Activated CD8-positive, alpha-beta T cell treated with anti-CD3 and anti-CD28 coated beads, Interleukin-2, amount 10 ng/mL, durations not matched to agents 7 days and 5 days (primary cell): Measurements from ENCODE around the gene SHBG. TPM values are rescaled to one million over a fixed set of nuclear protein-coding genes. Genes with fewer than 3 reads are reported as not detected.
A peak's percentile ranks its signal among the peaks of the same experiment; 100 is the strongest.
"Not testable (repeated sequence)": the region's sequence is repeated elsewhere in the genome, so short reads cannot be mapped to it uniquely, and the experiment has no call there.

Experiments
- ATAC-seq: fragments of 150-1000 bp; cut with Tn5 transposase; one replicate; pipeline ENCODE4 v1.10.0; 2021; ENCODE audit warnings: moderate library complexity
- CTCF ChIA-PET: fragments of 350-600 bp; sonication (Branson Sonifier 250); formaldehyde crosslinking; loops from one replicate; lab custom pipeline; 2021; ENCODE audit warnings: antibody characterized with exemption; lab: Charles Lee
- POLR2A ChIA-PET: fragments of 350-600 bp; sonication (Branson Sonifier 250); formaldehyde crosslinking; loops from one replicate; lab custom pipeline; 2021; ENCODE audit warnings: antibody characterized with exemption; lab: Charles Lee
- DNase-seq: peaks from one replicate; pipeline ENCODE4 v3.0.0-alpha.2; 2020
- H3K27ac Mint-ChIP-seq: one replicate; pipeline ENCODE4 v1.8.0; 2021; ENCODE audit warnings: mild to moderate bottlenecking, mixed read lengths
- H3K27me3 Mint-ChIP-seq: one replicate; pipeline ENCODE4 v1.8.0; 2021; ENCODE audit warnings: low read depth, mixed read lengths
- H3K36me3 Mint-ChIP-seq: one replicate; pipeline ENCODE4 v1.8.0; 2021; ENCODE audit warnings: low read depth, mixed read lengths
- H3K4me1 Mint-ChIP-seq: one replicate; pipeline ENCODE4 v1.8.0; 2021; ENCODE audit warnings: low read depth, mixed read lengths
- H3K4me3 Mint-ChIP-seq: one replicate; pipeline ENCODE4 v1.8.0; 2021; ENCODE audit warnings: mild to moderate bottlenecking, mixed read lengths
- H3K9me3 Mint-ChIP-seq: one replicate; pipeline ENCODE4 v1.8.0; 2022; ENCODE audit warnings: mixed read lengths; ENCODE audit not compliant: insufficient read depth
- total RNA-seq, 2 experiments: library from RNA; stranded (reverse); gene quantifications; one replicate each; pipeline ENCODE4 v1.2.3, GENCODE V29; 2021

SHBG gene
- total RNA-seq, 2 experiments from 2014 or later = not detected

GRCh38 chr17:7613769-7614424, 16.0 kb upstream of the SHBG start:
- POLR2A ChIA-PET = interaction anchor here (0.6 to 4.4 kb wide), 5 partner anchors 29 to 130 kb away, joined by 3 to 50 read pairs (median 3); partner anchors contain the start of genes MPDU1, POLR2A, TP53 and WRAP53
- Mint-ChIP-seq H3K27me3 (peaks cover 2% of the 10 kb centered on the region), H3K27ac (peak overlapping the region; percentile 84), H3K9me3 (no peaks in the 10 kb centered on the region), H3K4me1 (peaks cover 25% of the 10 kb centered on the region), H3K4me3 (peak overlapping the region; percentile 81), H3K36me3 (peaks cover 21% of the 10 kb centered on the region)
- DNase-seq (no peak), ATAC-seq (no peak)
- CTCF ChIA-PET = interaction anchor here (0.8 to 3.2 kb wide), 10 partner anchors 10 to 568 kb away, joined by 3 to 47 read pairs (median 4); partner anchors contain the start of genes ATP1B2, MPDU1, TP53 and WRAP53

- Mint-ChIP-seq H3K4me3 (peak within 1 kb of the TSS; percentile 83), H3K4me1 (peaks cover 25% of the 10 kb centered on the region), H3K27ac (peak within 1 kb of the TSS; percentile 85), H3K9me3 (no peaks in the 10 kb centered on the region), H3K36me3 (peaks cover 21% of the 10 kb centered on the region), H3K27me3 (peaks cover 2% of the 10 kb centered on the region)
- ChIA-PET CTCF (interaction anchor here (0.5 to 3.2 kb wide), 19 partner anchors 10 to 569 kb away, joined by 3 to 47 read pairs (median 4); partner anchors contain the start of genes MPDU1, SAT2, SENP3 and SHBG), POLR2A (interaction anchor here (0.6 to 4.4 kb wide), 8 partner anchors 13 to 72 kb away, joined by 3 to 50 read pairs (median 3); partner anchors contain the start of genes MPDU1, SAT2, TP53 and WRAP53)
- ATAC-seq (peak; percentile 97), DNase-seq (peak; percentile 100)
Measured at GRCh38 chr17:7614425-7615264, 15.3 kb upstream of the SHBG start, which contains the start of gene FXR2. FXR2 (minus strand) TSS chr17:7614897; CDS start chr17:7614532, 365 bp downstream.

DNA sequence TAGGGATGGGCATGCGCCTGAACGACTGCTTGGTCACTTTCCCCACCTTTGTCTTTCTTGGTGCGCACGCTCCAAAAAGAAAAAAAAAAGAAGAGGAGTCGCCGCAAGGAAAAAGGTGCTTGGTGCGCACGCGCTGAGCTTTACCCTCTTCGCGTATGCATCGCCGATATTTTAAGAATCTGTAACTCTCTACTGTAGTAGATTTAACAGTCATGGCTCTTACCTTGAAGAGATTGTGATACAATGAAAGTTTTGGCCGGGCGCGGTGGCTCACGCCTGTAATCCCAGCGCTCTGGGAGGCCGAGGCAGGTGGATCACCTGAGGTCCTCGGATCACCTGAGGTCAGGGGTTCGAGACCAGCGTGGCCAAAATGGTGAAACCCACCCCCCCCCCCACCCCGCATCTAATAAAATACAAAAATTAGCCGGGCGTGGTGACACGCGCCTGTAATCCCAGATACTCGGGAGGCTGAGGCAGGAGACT, 14.6 kb upstream of the SHBG start:
- no peak for ATAC-seq

DNA sequence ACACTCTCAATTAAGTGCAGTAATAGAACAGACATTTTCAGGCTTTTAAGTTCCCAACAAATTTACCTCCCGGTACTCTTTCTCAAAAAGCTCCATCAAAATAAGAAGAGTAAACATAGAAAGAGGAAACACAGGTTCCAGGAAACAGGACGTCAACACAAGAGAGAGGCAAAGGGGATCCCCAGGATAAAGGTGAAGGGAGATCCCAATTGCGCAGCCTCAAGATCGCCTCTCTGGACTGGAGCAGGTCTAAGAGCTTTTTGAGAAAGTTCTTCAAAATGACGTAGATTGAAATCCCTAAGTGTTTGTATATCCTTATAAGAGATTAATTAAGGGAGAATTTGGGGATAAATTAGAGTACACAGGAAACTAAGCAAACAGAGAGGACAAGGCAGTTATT, 11.3 kb upstream of the SHBG start:
- Mint-ChIP-seq H3K36me3 (peaks cover 2% of the 10 kb centered on the region), H3K4me3 (no peak overlapping the region), H3K27me3 (peaks cover 2% of the 10 kb centered on the region), H3K4me1 (peaks cover 5% of the 10 kb centered on the region), H3K27ac (no peak overlapping the region), H3K9me3 (no peaks in the 10 kb centered on the region)
- CTCF ChIA-PET = interaction anchor here (1.3 kb wide), 1 partner anchor 10 kb away, joined by 4 read pairs; no protein-coding TSS in a partner anchor
- DNase-seq (no peak), ATAC-seq (no peak)
- POLR2A ChIA-PET = no interaction called here

More for the DNA sequence above, 14.6 kb upstream of the SHBG start:
- ChIA-PET POLR2A (interaction anchor here (0.6 to 4.4 kb wide), 6 partner anchors 13 to 72 kb away, joined by 3 to 50 read pairs (median 3); partner anchors contain the start of genes SAT2, TP53 and WRAP53), CTCF (interaction anchor here (0.7 to 3.2 kb wide), 14 partner anchors 13 to 570 kb away, joined by 3 to 47 read pairs (median 4); partner anchors contain the start of genes MPDU1, SAT2, SENP3 and SHBG)
- H3K4me1 Mint-ChIP-seq = peaks cover 25% of the 10 kb centered on the region
- peak overlapping the region; percentile 83 for H3K4me3 Mint-ChIP-seq
- peak overlapping the region; percentile 85 for H3K27ac Mint-ChIP-seq
- H3K27me3 Mint-ChIP-seq = peaks cover 2% of the 10 kb centered on the region
- H3K9me3 Mint-ChIP-seq = no peaks in the 10 kb centered on the region
- peaks cover 20% of the 10 kb centered on the region for H3K36me3 Mint-ChIP-seq
- no peak for DNase-seq

- DNase-seq = no peak
- CTCF ChIA-PET = no interaction called here
- no peak overlapping the region for H3K27ac Mint-ChIP-seq
- no peak overlapping the region for H3K4me3 Mint-ChIP-seq
- POLR2A ChIA-PET = interaction anchor here (1.1 kb wide), 1 partner anchor 66 kb away, joined by 3 read pairs; no protein-coding TSS in a partner anchor
- H3K9me3 Mint-ChIP-seq = no peaks in the 10 kb centered on the region
- H3K27me3 Mint-ChIP-seq = peaks cover 2% of the 10 kb centered on the region
- H3K36me3 Mint-ChIP-seq = no peaks in the 10 kb centered on the region
- ATAC-seq = no peak
- H3K4me1 Mint-ChIP-seq = no peaks in the 10 kb centered on the region
Measured at GRCh38 chr17:7620835-7621234, 9.1 kb upstream of the SHBG start.

- no peak overlapping the region for H3K27ac Mint-ChIP-seq
- H3K4me1 Mint-ChIP-seq = peaks cover 13% of the 10 kb centered on the region
- H3K9me3 Mint-ChIP-seq = no peaks in the 10 kb centered on the region
- ChIA-PET CTCF (interaction anchor here (1.2 to 5.9 kb wide), 2 partner anchors 9 to 63 kb away, joined by 3 to 49 read pairs; partner anchors contain the start of genes TP53 and WRAP53), POLR2A (no interaction called here)
- ATAC-seq (no peak), DNase-seq (no peak)
- H3K4me3 Mint-ChIP-seq = no peak overlapping the region
- peaks cover 5% of the 10 kb centered on the region for H3K36me3 Mint-ChIP-seq
- peaks cover 2% of the 10 kb centered on the region for H3K27me3 Mint-ChIP-seq
Measured at GRCh38 chr17:7623661-7624060, 6.3 kb upstream of the SHBG start.

DNA sequence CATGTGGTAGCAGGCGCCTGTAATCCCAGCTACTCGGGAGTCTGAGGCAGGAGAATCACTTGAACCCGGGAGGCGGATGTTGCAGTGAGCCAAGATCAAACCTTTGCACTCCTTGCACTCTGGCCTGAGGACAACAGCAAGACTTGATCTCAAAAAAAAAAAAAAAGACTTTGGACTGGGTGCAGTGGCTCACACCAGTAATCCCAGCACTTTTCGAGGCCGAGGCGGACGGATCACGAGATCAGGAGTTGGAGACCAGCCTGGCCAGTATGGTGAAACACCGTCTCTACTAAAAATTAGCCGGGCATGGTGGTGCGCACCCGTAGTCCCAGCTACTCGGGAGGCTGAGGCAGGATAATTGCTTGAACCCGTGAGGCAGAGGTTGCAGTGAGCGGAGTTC, 4.2 kb upstream of the SHBG start:
- not testable (repeated sequence) for ATAC-seq, H3K27ac Mint-ChIP-seq, DNase-seq, H3K36me3 Mint-ChIP-seq, H3K27me3 Mint-ChIP-seq, H3K4me3 Mint-ChIP-seq, H3K9me3 Mint-ChIP-seq
- H3K4me1 Mint-ChIP-seq = peaks cover 13% of the 10 kb centered on the region
- ChIA-PET POLR2A (interaction anchor here (0.6 to 9.6 kb wide), 2 partner anchors 61 to 312 kb away, joined by 3 to 101 read pairs; partner anchors contain the start of genes TP53 and WRAP53), CTCF (interaction anchor here (5.9 kb wide), 1 partner anchor 61 kb away, joined by 49 read pairs; the partner anchor contains the start of genes TP53 and WRAP53)

DNA sequence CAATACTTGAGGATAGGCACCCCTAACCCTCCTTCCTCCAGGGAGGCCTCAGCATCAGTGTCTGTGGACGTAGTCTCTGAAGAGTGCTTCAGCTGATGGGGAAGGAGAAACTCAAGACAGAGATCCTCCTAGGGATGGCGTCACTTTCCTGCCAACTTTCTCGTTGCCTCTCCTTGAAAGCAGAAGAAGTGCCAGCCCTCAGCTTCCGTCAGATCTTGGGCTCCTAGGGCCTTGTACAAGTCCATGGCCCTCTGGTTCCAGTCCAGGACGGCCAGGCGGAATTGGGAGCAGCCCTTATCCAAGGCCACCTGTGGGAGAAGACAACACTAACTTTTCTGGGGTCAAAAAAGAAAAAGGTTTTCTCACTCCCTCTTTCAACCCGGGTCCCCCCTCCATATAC, 3.6 kb upstream of the SHBG start:
- POLR2A ChIA-PET = interaction anchor here (0.6 to 9.6 kb wide), 2 partner anchors 61 to 313 kb away, joined by 3 to 101 read pairs; partner anchors contain the start of genes TP53 and WRAP53
- Mint-ChIP-seq H3K4me1 (peaks cover 13% of the 10 kb centered on the region), H3K27ac (no peak overlapping the region), H3K36me3 (peaks cover 5% of the 10 kb centered on the region), H3K4me3 (peak overlapping the region; percentile 89), H3K27me3 (no peaks in the 10 kb centered on the region), H3K9me3 (no peaks in the 10 kb centered on the region)
- DNase-seq (no peak), ATAC-seq (no peak)
- CTCF ChIA-PET = interaction anchor here (1.2 to 5.9 kb wide), 4 partner anchors 24 to 66 kb away, joined by 3 to 49 read pairs (median 4); partner anchors contain the start of genes TP53 and WRAP53

DNA sequence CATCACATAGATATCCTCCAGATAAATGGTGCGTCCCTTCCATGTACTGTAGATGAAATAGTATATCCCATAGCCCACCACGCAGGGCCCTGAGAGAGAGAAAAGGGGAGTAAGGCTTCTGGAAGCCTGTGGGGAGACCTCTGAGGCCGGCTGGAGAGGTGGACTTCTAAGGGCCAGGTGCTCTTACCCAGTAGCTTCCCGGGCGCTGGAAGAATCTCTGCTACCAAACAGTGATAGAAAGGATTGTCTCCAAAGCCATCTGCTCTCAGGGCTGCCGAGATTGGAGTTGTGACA, 3.0 kb upstream of the SHBG start:
- Mint-ChIP-seq H3K4me3 (peak overlapping the region; percentile 89), H3K4me1 (peaks cover 13% of the 10 kb centered on the region), H3K27ac (peak overlapping the region; percentile 75), H3K27me3 (no peaks in the 10 kb centered on the region), H3K9me3 (no peaks in the 10 kb centered on the region), H3K36me3 (peaks cover 5% of the 10 kb centered on the region)
- DNase-seq (no peak), ATAC-seq (no peak)
- CTCF ChIA-PET = interaction anchor here (0.6 to 5.9 kb wide), 7 partner anchors 15 to 190 kb away, joined by 3 to 49 read pairs (median 3); partner anchors contain the start of genes MPDU1, TP53 and WRAP53
- POLR2A ChIA-PET = interaction anchor here (1.2 to 9.6 kb wide), 2 partner anchors 35 to 60 kb away, joined by 4 to 101 read pairs; partner anchors contain the start of genes TP53 and WRAP53

DNA sequence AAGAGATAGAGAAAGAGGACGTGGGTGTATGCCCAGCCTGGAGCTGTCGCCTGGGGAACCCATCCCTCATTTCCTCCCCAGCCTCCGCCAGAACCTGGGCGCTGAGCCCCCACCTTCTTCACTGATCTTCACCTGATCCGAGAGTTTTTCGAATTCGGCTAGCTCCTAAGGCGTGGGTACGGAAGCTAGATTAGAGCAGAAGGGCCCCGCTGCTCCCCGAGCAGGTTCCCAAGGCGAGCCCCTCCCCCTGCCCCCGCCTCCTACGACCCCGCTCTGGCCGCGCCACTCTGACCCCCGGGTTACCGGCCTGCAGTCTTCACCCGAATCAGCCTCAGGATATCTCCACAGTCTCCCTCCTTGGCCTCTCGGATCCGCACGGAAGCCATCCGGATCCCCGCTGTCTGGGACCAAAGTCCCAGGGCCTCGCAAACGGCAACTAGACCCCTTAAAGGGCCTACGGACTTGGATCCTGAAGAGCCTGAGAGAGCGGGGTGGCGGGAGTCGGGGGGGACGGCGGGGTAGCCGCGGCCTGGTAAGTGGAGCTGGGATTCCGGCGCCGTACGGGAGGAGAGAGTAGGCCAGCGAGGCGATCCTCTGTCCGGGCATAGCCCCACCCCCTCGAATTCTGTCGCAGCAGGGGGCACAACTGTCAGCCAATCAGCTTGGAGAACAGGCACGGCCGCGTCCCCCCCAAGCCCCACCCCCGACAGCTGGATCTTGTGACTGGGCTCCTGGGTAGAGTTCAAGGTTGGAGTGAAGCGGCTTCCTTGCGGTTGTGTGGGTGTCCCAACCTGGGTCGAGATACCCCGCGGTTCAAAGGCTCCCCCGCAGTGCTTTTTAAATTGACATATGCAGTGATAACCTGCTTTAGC, 2.4 kb upstream of the SHBG start, which contains the start of gene SAT2:
Gene SAT2, minus strand, starts transcription at position 572 of the 872 bp plus-strand sequence. Its CDS starts 186 bp downstream, at position 386.
- POLR2A ChIA-PET = interaction anchor here (0.9 to 9.6 kb wide), 6 partner anchors 13 to 60 kb away, joined by 3 to 101 read pairs (median 4); partner anchors contain the start of genes ATP1B2, FXR2, MPDU1 and TP53
- peaks cover 5% of the 10 kb centered on the region for H3K36me3 Mint-ChIP-seq

More for the DNA sequence above, 2.4 kb upstream of the SHBG start, which contains the start of gene SAT2:
- Mint-ChIP-seq H3K9me3 (no peaks in the 10 kb centered on the region), H3K27me3 (no peaks in the 10 kb centered on the region), H3K4me3 (peak within 1 kb of the TSS; percentile 89), H3K27ac (peak within 1 kb of the TSS; percentile 75), H3K4me1 (peaks cover 14% of the 10 kb centered on the region)
- ATAC-seq (peak; percentile 95), DNase-seq (peak; percentile 91)
- CTCF ChIA-PET = interaction anchor here (0.6 to 5.9 kb wide), 9 partner anchors 12 to 191 kb away, joined by 3 to 49 read pairs (median 3); partner anchors contain the start of genes FXR2, MPDU1, TP53 and WRAP53
